HFFc6 (cell line): ENCODE data around the gene MDN1. TPM values are rescaled to one million over a fixed set of nuclear protein-coding genes. Genes with fewer than 3 reads are reported as not detected.
"Not testable (repeated sequence)": the region's sequence is repeated elsewhere in the genome, so short reads cannot be mapped to it uniquely, and the experiment has no call there.

Source experiments
- DNase-seq: peaks from one replicate; pipeline ENCODE4 v3.0.0-alpha.2; 2018
- H3K27ac Mint-ChIP-seq: 2 replicates; pipeline ENCODE4 v1.8.0; 2020; ENCODE audit warnings: mild to moderate bottlenecking, mixed read lengths
- H3K27me3 Mint-ChIP-seq: 2 replicates; pipeline ENCODE4 v1.8.0; 2021; ENCODE audit warnings: mild to moderate bottlenecking, moderate library complexity, mixed read lengths; ENCODE audit not compliant: insufficient read depth
- H3K36me3 Mint-ChIP-seq: 2 replicates; pipeline ENCODE4 v1.8.0; 2021; ENCODE audit warnings: low read depth, mixed read lengths
- H3K4me1 Mint-ChIP-seq: 2 replicates; pipeline ENCODE4 v1.8.0; 2020; ENCODE audit warnings: low read depth, mixed read lengths
- H3K4me3 Mint-ChIP-seq: 2 replicates; pipeline ENCODE4 v1.8.0; 2020; ENCODE audit warnings: mild to moderate bottlenecking, moderate library complexity, mixed read lengths
- H3K9me3 Mint-ChIP-seq: 2 replicates; pipeline ENCODE4 v1.8.0; 2020; ENCODE audit warnings: mild to moderate bottlenecking, mixed read lengths
- total RNA-seq, 6 experiments: library from RNA; stranded (reverse); fragmentation: NEBNext Ultra II Directional; extraction: Animal tissue kit (Norgen Biotek cat#: 25700); gene quantifications; 2 replicates in 1 of 6; 3 replicates in 5 of 6; pipeline ENCODE4 v1.2.3, GENCODE V29; 2021
- TF ChIP-seq, protein P1 (sequence below): fragments of 200-600 bp; sonication (generic); IDR thresholded peaks from 2 replicates; pipeline ENCODE4 v1.5.0; 2021; ENCODE audit warnings: antibody characterized with exemption, mild to moderate bottlenecking

The MDN1 gene
- total RNA-seq, 6 experiments from 2014 or later: 17.4 to 25.4 (median 18.4) TPM

DNA sequence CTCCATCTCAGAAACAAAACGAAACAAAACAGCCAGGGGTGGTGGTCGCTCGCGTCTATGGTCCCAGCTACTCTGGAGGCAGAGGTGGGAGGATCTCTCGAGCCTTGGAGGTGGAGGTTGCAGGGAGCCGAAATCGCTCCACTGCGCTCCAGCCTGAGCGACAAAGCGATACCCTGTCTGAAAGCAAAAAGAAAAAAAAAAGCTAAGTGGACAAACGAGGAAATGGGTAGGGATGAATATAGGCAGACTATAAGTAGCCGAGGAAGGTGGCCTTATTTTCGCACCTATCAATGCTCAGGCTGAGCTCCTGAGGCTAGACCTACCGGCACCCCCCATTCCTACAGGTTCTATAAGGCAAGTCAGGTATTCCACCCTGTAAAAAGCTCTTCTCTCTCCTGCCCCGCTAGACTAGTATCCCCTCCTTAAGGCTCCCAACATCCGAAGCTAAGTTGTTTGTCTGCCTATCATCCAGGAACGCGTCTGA is 9.4 kb upstream of the MDN1 start:
- Mint-ChIP-seq H3K4me1 (peaks cover 15% of the 10 kb centered on the region), H3K4me3 (peak overlapping the region; percentile 99), H3K27me3 (no peaks in the 10 kb centered on the region; the same call in 1 of the 2 replicates), H3K36me3 (peaks cover 18% of the 10 kb centered on the region; the same call in 1 of the 2 replicates), H3K9me3 (no peaks in the 10 kb centered on the region), H3K27ac (peak overlapping the region; percentile 85)
- TF ChIP-seq, protein P1, sequence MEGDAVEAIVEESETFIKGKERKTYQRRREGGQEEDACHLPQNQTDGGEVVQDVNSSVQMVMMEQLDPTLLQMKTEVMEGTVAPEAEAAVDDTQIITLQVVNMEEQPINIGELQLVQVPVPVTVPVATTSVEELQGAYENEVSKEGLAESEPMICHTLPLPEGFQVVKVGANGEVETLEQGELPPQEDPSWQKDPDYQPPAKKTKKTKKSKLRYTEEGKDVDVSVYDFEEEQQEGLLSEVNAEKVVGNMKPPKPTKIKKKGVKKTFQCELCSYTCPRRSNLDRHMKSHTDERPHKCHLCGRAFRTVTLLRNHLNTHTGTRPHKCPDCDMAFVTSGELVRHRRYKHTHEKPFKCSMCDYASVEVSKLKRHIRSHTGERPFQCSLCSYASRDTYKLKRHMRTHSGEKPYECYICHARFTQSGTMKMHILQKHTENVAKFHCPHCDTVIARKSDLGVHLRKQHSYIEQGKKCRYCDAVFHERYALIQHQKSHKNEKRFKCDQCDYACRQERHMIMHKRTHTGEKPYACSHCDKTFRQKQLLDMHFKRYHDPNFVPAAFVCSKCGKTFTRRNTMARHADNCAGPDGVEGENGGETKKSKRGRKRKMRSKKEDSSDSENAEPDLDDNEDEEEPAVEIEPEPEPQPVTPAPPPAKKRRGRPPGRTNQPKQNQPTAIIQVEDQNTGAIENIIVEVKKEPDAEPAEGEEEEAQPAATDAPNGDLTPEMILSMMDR: no peak
- no peak for DNase-seq

DNA sequence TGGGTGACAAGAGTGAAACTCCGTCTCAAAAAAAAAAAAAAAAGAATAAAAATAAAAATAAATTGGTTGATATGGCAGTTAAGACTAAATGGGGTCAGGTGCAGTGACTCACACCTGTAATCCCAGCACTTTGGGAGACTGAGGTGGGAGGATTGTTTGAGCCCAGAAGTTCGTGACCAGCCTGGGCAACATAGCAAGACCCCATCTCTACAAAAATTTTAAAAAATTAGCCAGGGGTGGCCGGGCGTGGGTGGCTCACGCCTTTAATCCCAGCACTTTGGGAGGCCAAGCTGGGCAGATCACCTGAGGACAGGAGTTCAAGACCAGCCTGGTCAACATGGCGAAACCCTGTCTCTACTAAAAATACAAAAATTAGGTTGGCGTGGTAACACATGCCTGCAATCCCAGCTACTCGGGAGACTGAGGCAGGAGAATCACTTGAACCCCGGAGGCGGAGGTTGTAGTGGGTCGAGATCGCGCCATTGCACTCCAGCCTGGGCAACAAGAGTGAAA is 8.9 kb upstream of the MDN1 start:
- peak overlapping the region; percentile 99 for H3K4me3 Mint-ChIP-seq
- H3K27me3 Mint-ChIP-seq: not testable (repeated sequence)

DNA sequence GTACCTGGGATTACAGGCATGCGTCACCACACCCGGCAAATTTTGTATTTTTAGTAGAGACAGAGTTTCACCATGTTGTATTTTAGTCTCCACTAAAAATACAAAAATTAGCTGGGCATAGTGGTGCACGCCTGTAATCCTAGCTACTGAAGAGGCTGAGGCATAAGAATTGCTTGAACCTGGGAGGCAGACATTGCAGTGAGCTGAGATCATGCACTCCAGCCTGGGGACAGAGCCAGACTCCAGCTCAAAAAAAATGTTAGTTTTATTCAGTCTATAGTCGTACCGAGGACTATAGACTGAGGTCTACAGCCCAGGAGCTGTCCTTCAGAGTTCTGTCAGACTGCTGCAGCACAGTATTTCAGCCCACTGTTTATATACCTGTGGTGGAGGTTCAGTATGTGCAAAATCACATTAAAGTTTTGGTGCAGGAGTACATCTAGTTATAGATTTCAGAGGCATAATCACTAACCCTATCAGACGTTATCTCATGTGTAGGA is 6.5 kb upstream of the MDN1 start:
- Mint-ChIP-seq H3K27ac (no peak overlapping the region), H3K36me3 (peaks cover 5% of the 10 kb centered on the region; the same call in 1 of the 2 replicates), H3K9me3 (no peaks in the 10 kb centered on the region), H3K4me1 (peaks cover 14% of the 10 kb centered on the region), H3K4me3 (no peak overlapping the region), H3K27me3 (no peaks in the 10 kb centered on the region; the same call in 1 of the 2 replicates)
- peak; percentile 43 for DNase-seq
- TF ChIP-seq, protein P1: no peak

More for the DNA sequence above, 8.9 kb upstream of the MDN1 start:
- DNase-seq, H3K9me3 Mint-ChIP-seq: not testable (repeated sequence)
- Mint-ChIP-seq H3K27ac (peak overlapping the region; percentile 85), H3K36me3 (peaks cover 17% of the 10 kb centered on the region; the same call in 1 of the 2 replicates), H3K4me1 (peaks cover 15% of the 10 kb centered on the region)

DNA sequence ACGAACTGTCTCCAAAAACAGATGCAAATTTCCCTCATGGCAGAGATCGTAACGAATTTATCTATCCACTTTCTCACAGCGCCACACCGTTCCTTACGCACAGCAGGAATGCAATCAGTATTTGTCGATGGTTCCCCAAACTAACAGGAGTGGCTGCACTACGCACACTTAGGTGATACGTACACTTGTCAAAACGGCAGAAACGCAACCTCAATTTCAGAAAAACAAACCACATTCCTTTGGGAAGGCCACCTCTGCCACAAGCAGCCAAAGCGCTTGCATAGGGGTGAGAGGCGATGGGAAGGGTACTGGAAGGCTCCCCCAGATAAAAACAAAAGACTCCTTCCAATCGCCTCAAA is 638 bp downstream of the MDN1 start:
- no peaks in the 10 kb centered on the region for H3K9me3 Mint-ChIP-seq
- no peaks in the 10 kb centered on the region; the same call in 1 of the 2 replicates for H3K27me3 Mint-ChIP-seq
- peak overlapping the region; percentile 95 for H3K27ac Mint-ChIP-seq
- H3K36me3 Mint-ChIP-seq: no peaks in the 10 kb centered on the region
- TF ChIP-seq, protein P1: no peak
- peaks cover 27% of the 10 kb centered on the region for H3K4me1 Mint-ChIP-seq
- DNase-seq: no peak
- H3K4me3 Mint-ChIP-seq: peak overlapping the region; percentile 94

DNA sequence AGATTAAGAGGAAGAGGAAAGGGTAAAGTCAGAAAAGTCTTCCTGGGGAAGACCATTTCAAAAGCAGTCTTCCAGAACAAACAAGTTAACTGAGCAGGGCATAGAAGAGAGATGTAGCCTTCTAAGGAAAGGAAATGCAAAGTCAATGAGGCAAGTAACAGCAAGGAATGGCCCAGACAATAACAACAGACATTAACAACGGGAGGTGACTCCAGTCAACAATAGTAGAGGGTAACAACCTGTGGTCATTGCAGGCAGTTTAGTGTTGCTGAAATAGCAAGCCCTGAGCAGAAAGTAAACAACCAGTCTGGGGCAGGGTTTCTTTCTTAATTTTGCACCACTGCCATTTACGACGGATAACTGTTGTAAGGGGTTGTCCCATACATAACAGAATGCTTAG is 2.1 kb downstream of the MDN1 start:
- Mint-ChIP-seq H3K4me3 (peak overlapping the region; percentile 94), H3K36me3 (no peaks in the 10 kb centered on the region), H3K27me3 (no peaks in the 10 kb centered on the region; the same call in 1 of the 2 replicates), H3K4me1 (peaks cover 27% of the 10 kb centered on the region), H3K27ac (peak overlapping the region; percentile 8; the same call in 1 of the 2 replicates), H3K9me3 (no peaks in the 10 kb centered on the region)
- DNase-seq: no peak
- TF ChIP-seq, protein P1: no peak

DNA sequence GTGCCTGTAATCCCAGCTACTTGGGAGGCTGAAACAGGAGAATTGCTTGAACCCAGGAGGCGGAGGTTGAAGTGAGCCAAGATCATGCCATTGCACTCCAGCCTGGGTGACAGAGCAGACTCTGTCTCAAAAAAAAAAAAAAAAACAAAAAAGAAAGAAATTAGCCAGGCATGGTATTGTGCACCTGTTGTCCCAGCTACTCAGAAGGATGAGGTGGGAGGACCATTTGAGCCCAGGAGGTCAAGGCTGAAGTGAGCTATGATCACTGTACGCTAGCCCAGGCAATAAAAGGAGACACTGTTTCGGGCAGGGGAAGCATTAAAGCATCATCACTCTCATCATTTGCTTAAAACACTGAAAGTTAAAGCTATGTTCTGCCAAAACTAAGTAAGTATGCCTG is 6.2 kb downstream of the MDN1 start:
- not testable (repeated sequence) for H3K36me3 Mint-ChIP-seq, H3K27ac Mint-ChIP-seq, DNase-seq, H3K9me3 Mint-ChIP-seq, H3K27me3 Mint-ChIP-seq, H3K4me3 Mint-ChIP-seq
- H3K4me1 Mint-ChIP-seq: peaks cover 12% of the 10 kb centered on the region
